NB4 (cell line): ENCODE results near the gene GLT1D1.
A peak's percentile ranks its signal among the peaks of the same experiment; 100 is the strongest.

ENCODE experiments used
- DNase-seq: peaks from one replicate; pipeline ENCODE4 v3.0.0; 2010; ENCODE audit warnings: low read depth
- H3K4me3 ChIP-seq: one replicate; pipeline ENCODE4 v1.5.1; 2011; ENCODE audit warnings: mild to moderate bottlenecking, low read depth, low read length, moderate library complexity
- MYC ChIP-seq: IDR thresholded peaks from 2 replicates; pipeline ENCODE4 v1.6.1; 2011; ENCODE audit warnings: low read depth, low read length
- POLR2A ChIP-seq: IDR thresholded peaks from 2 replicates; pipeline ENCODE4 v1.6.1; 2011; ENCODE audit warnings: mild to moderate bottlenecking; ENCODE audit not compliant: insufficient read length; ENCODE audit errors: extremely low read depth
- TF ChIP-seq, protein P1 (sequence below): IDR thresholded peaks from 2 replicates; pipeline ENCODE4 v1.6.1; 2011; ENCODE audit warnings: low read depth, low read length
- TF ChIP-seq, protein P2 (sequence below): IDR thresholded peaks from one replicate; pipeline ENCODE4 v1.5.1; 2012; ENCODE audit warnings: low read depth, low read length

GLT1D1 gene

DNA sequence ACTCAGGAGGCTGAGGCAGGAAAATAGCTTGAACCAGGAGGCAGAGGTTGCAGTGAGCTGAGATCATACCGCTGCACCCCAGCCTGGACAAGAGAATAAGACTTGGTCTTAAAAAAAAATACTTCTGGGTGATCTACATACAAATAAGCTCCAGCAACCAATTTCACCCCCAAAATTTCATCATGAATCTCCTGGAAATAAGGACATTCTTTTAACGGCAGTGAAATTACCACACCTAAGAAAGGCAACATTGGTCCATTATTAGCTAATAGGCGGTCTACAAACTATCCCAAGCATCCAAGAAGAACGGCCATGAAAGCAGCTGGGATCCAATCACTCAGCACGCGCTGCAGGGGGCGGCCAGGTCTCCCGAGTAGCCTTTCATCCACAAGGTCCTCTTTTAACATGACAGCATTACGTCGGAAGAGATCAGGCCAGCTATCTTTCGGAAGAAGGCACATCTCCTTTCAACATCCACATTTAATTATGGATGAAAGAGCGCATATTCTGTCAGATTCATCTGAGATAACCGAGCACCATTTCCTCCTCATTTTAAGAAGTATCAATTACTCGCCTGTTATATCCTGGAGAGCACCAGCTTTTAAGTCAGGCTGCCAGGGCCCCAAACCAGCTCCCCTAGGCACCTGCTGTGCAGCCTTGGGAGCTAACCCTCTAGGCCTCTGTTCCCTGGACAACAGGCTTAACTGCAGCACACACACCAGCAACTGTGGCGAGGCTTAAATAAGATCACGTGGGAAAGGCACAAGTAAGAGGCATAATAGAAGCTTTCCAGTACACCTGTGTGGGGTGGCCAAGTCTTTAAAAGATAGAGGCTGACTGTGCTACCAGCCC lies 33.8 kb upstream of the GLT1D1 start:
- no peak overlapping the region for H3K4me3 ChIP-seq
- no peak for DNase-seq
- TF ChIP-seq MYC (no peak), POLR2A (no peak)
- TF ChIP-seq, protein P1, sequence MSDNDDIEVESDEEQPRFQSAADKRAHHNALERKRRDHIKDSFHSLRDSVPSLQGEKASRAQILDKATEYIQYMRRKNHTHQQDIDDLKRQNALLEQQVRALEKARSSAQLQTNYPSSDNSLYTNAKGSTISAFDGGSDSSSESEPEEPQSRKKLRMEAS: no peak
- TF ChIP-seq, protein P2, sequence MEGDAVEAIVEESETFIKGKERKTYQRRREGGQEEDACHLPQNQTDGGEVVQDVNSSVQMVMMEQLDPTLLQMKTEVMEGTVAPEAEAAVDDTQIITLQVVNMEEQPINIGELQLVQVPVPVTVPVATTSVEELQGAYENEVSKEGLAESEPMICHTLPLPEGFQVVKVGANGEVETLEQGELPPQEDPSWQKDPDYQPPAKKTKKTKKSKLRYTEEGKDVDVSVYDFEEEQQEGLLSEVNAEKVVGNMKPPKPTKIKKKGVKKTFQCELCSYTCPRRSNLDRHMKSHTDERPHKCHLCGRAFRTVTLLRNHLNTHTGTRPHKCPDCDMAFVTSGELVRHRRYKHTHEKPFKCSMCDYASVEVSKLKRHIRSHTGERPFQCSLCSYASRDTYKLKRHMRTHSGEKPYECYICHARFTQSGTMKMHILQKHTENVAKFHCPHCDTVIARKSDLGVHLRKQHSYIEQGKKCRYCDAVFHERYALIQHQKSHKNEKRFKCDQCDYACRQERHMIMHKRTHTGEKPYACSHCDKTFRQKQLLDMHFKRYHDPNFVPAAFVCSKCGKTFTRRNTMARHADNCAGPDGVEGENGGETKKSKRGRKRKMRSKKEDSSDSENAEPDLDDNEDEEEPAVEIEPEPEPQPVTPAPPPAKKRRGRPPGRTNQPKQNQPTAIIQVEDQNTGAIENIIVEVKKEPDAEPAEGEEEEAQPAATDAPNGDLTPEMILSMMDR: no peak

DNA sequence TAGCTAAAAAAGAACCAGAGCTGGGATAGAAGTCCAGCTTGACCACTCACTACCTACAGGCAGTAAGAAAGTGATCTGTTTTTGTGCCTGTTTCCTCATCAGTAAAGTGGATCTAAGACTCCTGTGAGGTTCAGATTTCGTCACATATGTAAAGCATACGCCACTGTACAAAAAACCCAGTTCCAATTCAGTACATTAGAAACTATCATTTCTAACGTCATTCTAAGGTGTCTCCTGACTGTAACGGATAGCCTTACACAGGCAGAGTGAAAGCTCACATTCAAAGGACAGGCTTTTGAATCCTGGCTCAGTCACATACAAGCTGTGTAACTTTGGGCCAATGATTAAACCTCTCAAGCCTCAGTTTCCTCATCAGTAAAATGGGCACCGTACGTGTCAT lies 33.0 kb upstream of the GLT1D1 start:
- peak overlapping the region; percentile 25 for H3K4me3 ChIP-seq
- TF ChIP-seq, protein P1: no peak
- no peak for TF ChIP-seq MYC
- no peak for DNase-seq

DNA sequence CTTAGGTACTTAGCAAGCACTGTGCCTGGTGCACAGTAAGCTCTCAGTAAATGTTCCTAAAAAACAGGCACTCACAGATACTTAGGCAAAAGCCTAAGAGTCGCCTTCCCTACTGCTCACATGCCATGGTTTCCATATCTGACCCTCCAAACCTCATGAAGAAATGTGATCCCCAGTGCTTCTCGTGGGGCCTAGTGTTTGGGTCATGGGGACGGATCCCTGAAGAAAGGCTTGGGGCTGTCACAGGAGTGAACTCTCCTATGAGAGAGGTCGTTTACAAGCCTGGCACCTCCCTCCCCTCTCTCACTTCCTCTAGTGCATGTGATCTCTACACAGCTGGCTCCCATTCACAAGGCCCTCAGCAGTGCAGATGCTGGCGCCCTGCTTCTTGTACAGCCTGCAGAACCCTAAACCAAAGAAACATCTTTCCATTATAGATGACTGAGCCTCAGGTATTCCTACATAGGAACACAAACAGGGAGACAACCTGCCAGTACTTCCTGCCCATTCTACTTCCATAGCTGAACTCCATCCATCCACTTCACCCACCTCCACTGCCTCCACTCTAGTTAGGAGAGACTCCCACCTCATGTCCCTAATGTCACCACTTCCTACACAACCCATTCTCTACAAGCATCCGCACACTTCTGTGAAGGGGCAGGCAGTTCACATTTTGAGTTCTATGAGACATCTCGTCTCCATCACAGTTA lies 32.4 kb upstream of the GLT1D1 start:
- H3K4me3 ChIP-seq: peak overlapping the region; percentile 25
- DNase-seq: peak; percentile 53
- TF ChIP-seq, protein P2: no peak
- TF ChIP-seq POLR2A: no peak
- TF ChIP-seq, protein P1: no peak
- TF ChIP-seq MYC: no peak

DNA sequence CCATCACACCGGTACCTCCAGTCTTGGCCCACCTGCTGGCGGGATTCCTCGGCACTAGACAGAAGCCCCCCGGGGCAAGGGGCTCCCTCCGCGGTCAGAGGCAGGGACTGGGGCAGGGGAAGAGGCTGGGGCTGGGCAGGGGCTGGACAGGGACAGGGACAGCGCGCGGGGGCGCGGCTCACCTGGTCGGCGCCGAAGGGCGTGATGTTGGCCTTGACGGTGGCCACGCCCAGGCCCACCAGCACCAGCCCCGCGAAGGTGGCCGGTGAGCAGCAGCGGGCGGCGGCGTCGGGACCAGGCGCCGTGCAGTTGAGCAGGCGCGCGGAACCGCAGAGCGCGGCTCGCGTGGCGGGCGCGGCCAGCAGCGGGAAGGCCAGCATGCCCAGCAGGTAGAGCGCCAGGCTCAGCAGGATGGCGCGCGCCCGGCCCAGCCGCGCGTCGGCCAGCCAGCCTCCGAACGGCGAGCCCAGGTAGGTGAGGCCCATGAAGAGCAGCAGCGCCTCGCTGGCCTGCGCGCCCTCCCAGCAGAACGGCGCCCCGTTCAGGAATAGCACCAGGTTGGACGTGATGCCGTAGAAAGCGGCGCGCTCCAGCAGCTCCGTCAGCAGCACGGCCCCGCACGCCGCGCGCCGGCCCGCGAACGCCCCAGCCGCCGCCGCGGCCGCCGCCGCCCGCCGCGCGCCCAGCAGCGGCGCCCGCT lies 29.9 kb upstream of the GLT1D1 start:
- DNase-seq: no peak
- peak overlapping the region; percentile 73 for H3K4me3 ChIP-seq
- TF ChIP-seq, protein P1: peak; percentile 58
- peak; percentile 70 for TF ChIP-seq MYC
- no peak for TF ChIP-seq POLR2A

DNA sequence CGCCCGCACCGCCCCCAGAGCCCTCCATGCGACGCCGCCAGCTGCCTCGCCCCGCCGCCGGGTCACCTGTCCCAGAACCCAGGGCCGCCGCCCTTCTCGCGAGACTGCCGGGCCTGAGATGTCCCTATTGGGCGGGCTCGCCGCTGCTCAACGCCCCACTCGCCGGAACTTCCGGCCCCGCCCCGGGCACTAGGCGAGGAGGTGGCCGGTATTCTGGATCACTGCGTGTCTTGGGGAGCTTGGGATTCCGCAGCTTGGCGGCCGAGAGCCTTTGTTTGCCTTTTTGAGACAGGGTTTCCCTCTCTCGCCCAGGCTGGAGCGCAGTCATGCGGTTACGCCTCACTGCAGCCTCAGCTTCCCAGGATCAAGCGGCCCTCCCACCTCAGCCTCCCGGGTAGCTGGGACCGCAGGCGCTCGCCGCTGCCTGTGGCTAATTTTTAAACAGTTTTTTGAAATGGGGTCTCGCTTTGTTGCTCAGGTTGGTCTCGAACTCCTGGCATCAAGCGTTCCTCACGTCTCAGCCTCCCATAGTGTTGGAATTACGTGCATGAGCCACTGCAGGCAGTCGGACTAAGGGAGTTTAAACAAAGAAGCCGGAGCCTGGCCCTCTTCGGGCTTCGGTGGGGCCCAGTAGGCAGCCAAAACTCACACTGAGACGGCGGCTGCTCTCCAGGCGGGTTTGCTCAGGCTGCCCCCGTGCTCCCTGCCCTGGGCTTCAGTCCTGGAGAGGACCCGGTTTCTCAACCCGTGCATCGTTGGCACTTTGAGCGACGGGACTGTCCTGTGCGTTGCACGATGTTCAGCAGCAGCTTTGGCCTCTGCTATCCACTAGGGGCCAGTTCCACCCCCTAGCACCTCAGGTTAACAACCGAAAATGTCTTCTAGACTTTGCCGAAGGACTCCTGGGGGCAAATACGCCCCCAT lies 29.1 kb upstream of the GLT1D1 start, which contains the start of gene SLC15A4:
SLC15A4 (minus strand) TSS at position 43 of the 924 bp plus-strand sequence; CDS start at position 28, 15 bp downstream.
- peak; percentile 97 for DNase-seq
- TF ChIP-seq, protein P1: peak; percentile 22; the same call in 1 of the 2 replicates
- TF ChIP-seq POLR2A (peak; percentile 96), MYC (peak; percentile 50)
- TF ChIP-seq, protein P2: peak; percentile 6
- H3K4me3 ChIP-seq: peak within 1 kb of the TSS; percentile 95
